K562 (cell line): Measurements from ENCODE around the gene ZDHHC24. TPM values are rescaled to one million over a fixed set of nuclear protein-coding genes. Genes with fewer than 3 reads are reported as not detected.
A peak's percentile ranks its signal among the peaks of the same experiment; 100 is the strongest.

Experiments used
- ATAC-seq: fragments of 200-7000 bp; cut with Tn5 transposase; 3 replicates; pipeline ENCODE4 v1.9.1; 2020; ENCODE audit warnings: moderate library complexity
- BruUV-seq: library from RNA; stranded (reverse); fragments of 400-500 nt; replicated peaks from 2 replicates; lab custom pipeline; 2021; lab: Mats Ljungman, UMichigan
- CTCF ChIA-PET: fragments of 300-600 bp; formaldehyde crosslinking; extraction: SDS; loops from one replicate; lab custom pipeline; 2021; ENCODE audit warnings: low intra/inter-chr PET ratio; lab: Yijun Ruan, JAX
- POLR2A ChIA-PET: fragments of 300-600, 350-650 bp; sonication (Branson Sonifier 250); formaldehyde crosslinking; extraction: SDS; loops from one replicate; lab custom pipeline; 2021; ENCODE audit warnings: antibody characterized with exemption, inconsistent platforms; lab: Yijun Ruan, JAX
- DNase-seq, 4 experiments: peaks; one replicate each; pipeline versions ENCODE4 v3.0.0 to v3.0.0-alpha.2; 2011 to 2018; ENCODE audit warnings: low spot score in 3 of 4, mixed read lengths in 3 of 4; ENCODE audit errors: extremely low read depth in 1 of 4
- FAIRE-seq: peaks from 2 replicates; lab custom pipeline; 2011; peaks lifted over from hg19 to GRCh38; lab: Jason Lieb, UNC
- H2AFZ ChIP-seq: 2 replicates; pipeline ENCODE4 v1.6.0; 2011; ENCODE audit warnings: low read depth, low read length, control low read depth, inconsistent platforms
- H3K27ac ChIP-seq: fragments of 200-600 bp; 3 replicates; pipeline ENCODE4 v1.8.0; 2011; ENCODE audit warnings: low read depth, mild to moderate bottlenecking, control low read depth, inconsistent platforms, low read length, moderate library complexity, mixed read lengths; ENCODE audit errors: extremely low read depth
- H3K27me3 ChIP-seq, 2 experiments: fragments of 300-600 bp in 1 of 2; 2 replicates in 1 of 2; 3 replicates in 1 of 2; pipeline versions ENCODE4 v1.6.0 to v1.8.0; 2011; ENCODE audit warnings: inconsistent platforms in 2 of 2, low read length in 2 of 2, mild to moderate bottlenecking in 1 of 2, mixed read lengths in 1 of 2, moderate library complexity in 1 of 2; ENCODE audit not compliant: control insufficient read depth in 2 of 2, insufficient read depth in 2 of 2
- H3K36me3 ChIP-seq: fragments of 300-600 bp; 3 replicates; pipeline ENCODE4 v1.8.0; 2011; ENCODE audit warnings: mild to moderate bottlenecking, low read length, inconsistent platforms; ENCODE audit not compliant: control insufficient read depth, insufficient read depth
- H3K4me1 ChIP-seq, 2 experiments: fragments of 200-600 bp in 1 of 2; replicated peaks in 1 of 2; 2 replicates in 1 of 2; 3 replicates in 1 of 2; pipeline versions ENCODE4 v1.5.1 to v1.8.0; 2011; ENCODE audit warnings: inconsistent platforms in 2 of 2, low read length in 2 of 2, mild to moderate bottlenecking in 1 of 2, mixed read lengths in 1 of 2, moderate library complexity in 1 of 2; ENCODE audit not compliant: control insufficient read depth in 2 of 2, insufficient read depth in 2 of 2
- H3K4me2 ChIP-seq: 2 replicates; pipeline ENCODE4 v1.6.1; 2011; ENCODE audit warnings: low read length, control low read depth, inconsistent platforms, mixed read lengths; ENCODE audit not compliant: insufficient read depth
- H3K4me3 ChIP-seq: fragments of 200-600 bp; sonication (generic), shearing (Covaris generic); 2 replicates; pipeline ENCODE4 v1.5.1; 2016; ENCODE audit warnings: control low read depth, inconsistent platforms
- H3K79me2 ChIP-seq: fragments of 200-600 bp; 3 replicates; pipeline ENCODE4 v1.8.0; 2011; ENCODE audit warnings: low read length, inconsistent platforms; ENCODE audit not compliant: control insufficient read depth, insufficient read depth
- H3K9ac ChIP-seq, 2 experiments: 2 replicates each; pipeline versions ENCODE4 v1.6.0 to v1.6.1; 2011; ENCODE audit warnings: low read depth in 2 of 2, low read length in 2 of 2, control low read depth in 1 of 2, inconsistent platforms in 1 of 2, mild to moderate bottlenecking in 1 of 2, mixed read lengths in 1 of 2; ENCODE audit not compliant: insufficient read depth in 1 of 2
- H3K9me1 ChIP-seq: one replicate; pipeline ENCODE4 v1.6.0; 2011; ENCODE audit warnings: inconsistent platforms, mild to moderate bottlenecking, low read length, moderate library complexity; ENCODE audit not compliant: control insufficient read depth, insufficient read depth
- H3K9me3 ChIP-seq: replicated peaks from 2 replicates; pipeline ENCODE4 v1.5.1; 2011; ENCODE audit warnings: low read depth, low read length, inconsistent platforms; ENCODE audit not compliant: control insufficient read depth, insufficient read depth
- H4K20me1 ChIP-seq: replicated peaks from 2 replicates; pipeline ENCODE4 v1.6.1; 2011; ENCODE audit warnings: low read length, inconsistent platforms, mixed read lengths; ENCODE audit not compliant: control insufficient read depth, insufficient read depth
- BCL6 ChIP-seq: fragments of 250-450 bp; sonication (Bioruptor Pico); IDR thresholded peaks from 2 replicates; pipeline ENCODE4 v1.4.0; 2020
- CREB1 ChIP-seq, 2 experiments: sonication (generic) in 1 of 2; formaldehyde crosslinking in 1 of 2; IDR thresholded peaks; 2 replicates each; pipeline versions ENCODE4 v1.6.1 to v1.8.0; 2012 to 2022; ENCODE audit warnings: inconsistent platforms in 1 of 2, mild to moderate bottlenecking in 1 of 2, missing genetic modification reagents in 1 of 2, moderate library complexity in 1 of 2
- E2F1 ChIP-seq: sonication (generic); formaldehyde crosslinking; IDR thresholded peaks from 2 replicates; pipeline ENCODE4 v1.8.1; 2023; ENCODE audit warnings: mild to moderate bottlenecking, missing genetic modification reagents, moderate library complexity
- GATAD2B ChIP-seq: fragments of 450-650 bp; IDR thresholded peaks from 2 replicates; pipeline ENCODE4 v1.6.1; 2017; ENCODE audit warnings: mild to moderate bottlenecking, borderline replicate concordance
- GTF2F1 ChIP-seq: IDR thresholded peaks from 2 replicates; pipeline ENCODE4 v1.6.1; 2011; ENCODE audit warnings: low read depth, low read length, improper control_type of control experiment
- HDAC6 ChIP-seq: IDR thresholded peaks from 2 replicates; pipeline ENCODE4 v1.6.1; 2012; ENCODE audit warnings: low read depth, mild to moderate bottlenecking, control low read depth, inconsistent platforms, low read length, moderate library complexity
- RBFOX2 ChIP-seq: fragments of 200-400 bp; formaldehyde crosslinking; IDR thresholded peaks from 2 replicates; pipeline ENCODE4 v1.6.1; 2017; ENCODE audit warnings: low read depth, mild to moderate bottlenecking, low read length, moderate library complexity
- ZNF354B ChIP-seq: fragments of 250-450 bp; sonication (Bioruptor Pico); IDR thresholded peaks from 2 replicates; pipeline ENCODE4 v1.4.0; 2020
- ZNF584 ChIP-seq: fragments of 200-800 bp; sonication (Bioruptor generic); IDR thresholded peaks from 2 replicates; pipeline ENCODE4 v1.6.1; 2016; ENCODE audit warnings: low read depth, mild to moderate bottlenecking, missing genetic modification characterization, missing compliant biosample characterization
- ZNF592 ChIP-seq: fragments of 450-650 bp; IDR thresholded peaks from 2 replicates; pipeline ENCODE4 v1.6.1; 2017; ENCODE audit warnings: antibody characterized with exemption, mild to moderate bottlenecking
- ZNF655 ChIP-seq: fragments of 250-450 bp; sonication (Bioruptor Pico); IDR thresholded peaks from 2 replicates; pipeline ENCODE4 v1.5.0; 2021
- WGBS: fragments of 100-300 bp; shearing (Covaris generic); methylation state at CpG from one replicate; pipeline ENCODE4 v1.1.6; 2016; ENCODE audit warnings: low coverage, mixed read lengths; ENCODE audit not compliant: insufficient coverage; ENCODE audit errors: missing lambda C conversion rate; 5-methylcytosine and 5-hydroxymethylcytosine counted together
- in situ Hi-C: fragments of 300-500 bp; cut with MboI; formaldehyde crosslinking; loops from 4 replicates; pipeline ENCODE4 v1.15.0; 2018; ENCODE audit warnings: inconsistent platforms, mixed read lengths
- intact Hi-C: fragments of 100-400 bp; cut with micrococcal nuclease; formaldehyde crosslinking; loops from 2 replicates; pipeline ENCODE4 v1.14.2; 2022
- polyA plus RNA-seq, 8 experiments: library from polyadenylated mRNA; depleted of rRNA in 4 of 8; stranded (reverse) in 5 of 8; unstranded in 3 of 8; fragments of >200 nt; fragmentation: Nextera tagmentation in 2 of 8; fragmentation: Illumina TruSeq in 1 of 8; extraction: Ambion mirVana in 2 of 8; extraction: Trizol in 1 of 8; gene quantifications; 2 replicates each; pipeline versions ENCODE4 v1.2.1 to v1.2.3, GENCODE V29; 2011 to 2014; ENCODE audit warnings: inconsistent platforms in 1 of 8, missing spikeins in 1 of 8
- total RNA-seq, 7 experiments: library from RNA; depleted of rRNA in 6 of 7; stranded (reverse); fragments of >200 nt in 6 of 7; fragmentation: Illumina TruSeq in 2 of 7; extraction: Trizol in 2 of 7; gene quantifications; 2 replicates each; pipeline versions ENCODE4 v1.2.1 to v1.2.3, GENCODE V29; 2011 to 2021; ENCODE audit warnings: low replicate concordance in 1 of 7

ZDHHC24 gene
- total and polyA plus RNA-seq, 9 of the 15 experiments (the other 6 are each of a cell fraction or from before 2014, with no cell fraction given) = 0.45 to 11.2 (median 2.7) TPM

- FAIRE-seq = no peak
- H3K27ac ChIP-seq = no peak overlapping the region
- ChIA-PET CTCF (no interaction called here), POLR2A (interaction anchor here (0.6 to 3.6 kb wide), 5 partner anchors 8 to 549 kb away, joined by 3 to 15 read pairs (median 7); partner anchors contain the start of genes CTSF and RBM4)
- intact Hi-C loops = no loop called here
- peak; percentile 88 for ATAC-seq
- peak; percentile 70 to 96 (median 93) for DNase-seq
- peak overlapping the region in 1 of 2 experiments; percentile 82; a peak in 2 of 4 replicates for H3K9ac ChIP-seq
- no TSS peak for BruUV-seq
- no peaks in the 10 kb centered on the region for H3K9me3 ChIP-seq
- H2AFZ ChIP-seq = peak overlapping the region; percentile 96
- no peaks in the 10 kb centered on the region for H3K79me2 ChIP-seq
- H3K4me3 ChIP-seq = no peak overlapping the region
- H3K4me1 ChIP-seq = peaks cover 8 to 38% of the 10 kb centered on the region in 2 experiments; a peak in 4 of 5 replicates
- H3K9me1 ChIP-seq = no peaks in the 10 kb centered on the region
- H3K27me3 ChIP-seq = no peaks in the 10 kb centered on the region
- WGBS = 38% methylated on average over 35 of the region's 50 CpGs
- in situ Hi-C loops = loop anchor here (10.0 kb wide), 1 partner anchor 255 kb away; no protein-coding TSS in a partner anchor
- H3K4me2 ChIP-seq = no peak overlapping the region; the same call in 1 of the 2 replicates
- H4K20me1 ChIP-seq = no peaks in the 10 kb centered on the region
- no peaks in the 10 kb centered on the region for H3K36me3 ChIP-seq
- TF ChIP-seq GATAD2B (no peak), E2F1 (CRISPR knock-in tag) (peak; percentile 39; the same call in 1 of the 2 replicates), HDAC6 (no peak), GTF2F1 (no peak), BCL6 (CRISPR knock-in tag) (no peak), ZNF584 (no peak), ZNF655 (no peak), ZNF354B (CRISPR knock-in tag) (no peak), CREB1 (IDR thresholded peaks at IDR 0.05) (no peak; the same call in 1 of the 2 replicates), CREB1 (CRISPR knock-in tag; IDR thresholded peaks at IDR 0.05) (no peak), ZNF592 (peak; percentile 93), RBFOX2 (peak; percentile 62)
Measured at GRCh38 chr11:66559142-66559865, 13.5 kb upstream of the ZDHHC24 start.
